OCI-LY7 (cell line): ENCODE results near the gene DBN1.

Source experiments
- CTCF ChIP-seq: fragments of 200-600 bp; sonication (generic); conservative IDR thresholded peaks from 2 replicates; pipeline ENCODE4 v1.5.1; 2014; ENCODE audit warnings: mild to moderate bottlenecking, antibody characterized with exemption, low read length, moderate library complexity, mixed read lengths
- EZH2phosphoT487 ChIP-seq: fragments of 200-600 bp; sonication (generic); IDR thresholded peaks from 2 replicates; pipeline ENCODE4 v1.6.1; 2018; ENCODE audit warnings: low read depth, borderline replicate concordance, mild to moderate bottlenecking, mixed run types, antibody characterized with exemption, low read length, moderate library complexity, mixed read lengths

- TF ChIP-seq CTCF (peak; percentile 36; the same call in 1 of the 2 replicates), EZH2phosphoT487 (no peak)
These were observed 34.3 kb upstream of the DBN1 start for GRCh38 chr5:177507596-177508220.
